Measurements from ENCODE around the gene R3HDM4.
"Not testable (repeated sequence)": the region's sequence is repeated elsewhere in the genome, so short reads cannot be mapped to it uniquely, and the experiment has no call there.

The R3HDM4 gene

DNA sequence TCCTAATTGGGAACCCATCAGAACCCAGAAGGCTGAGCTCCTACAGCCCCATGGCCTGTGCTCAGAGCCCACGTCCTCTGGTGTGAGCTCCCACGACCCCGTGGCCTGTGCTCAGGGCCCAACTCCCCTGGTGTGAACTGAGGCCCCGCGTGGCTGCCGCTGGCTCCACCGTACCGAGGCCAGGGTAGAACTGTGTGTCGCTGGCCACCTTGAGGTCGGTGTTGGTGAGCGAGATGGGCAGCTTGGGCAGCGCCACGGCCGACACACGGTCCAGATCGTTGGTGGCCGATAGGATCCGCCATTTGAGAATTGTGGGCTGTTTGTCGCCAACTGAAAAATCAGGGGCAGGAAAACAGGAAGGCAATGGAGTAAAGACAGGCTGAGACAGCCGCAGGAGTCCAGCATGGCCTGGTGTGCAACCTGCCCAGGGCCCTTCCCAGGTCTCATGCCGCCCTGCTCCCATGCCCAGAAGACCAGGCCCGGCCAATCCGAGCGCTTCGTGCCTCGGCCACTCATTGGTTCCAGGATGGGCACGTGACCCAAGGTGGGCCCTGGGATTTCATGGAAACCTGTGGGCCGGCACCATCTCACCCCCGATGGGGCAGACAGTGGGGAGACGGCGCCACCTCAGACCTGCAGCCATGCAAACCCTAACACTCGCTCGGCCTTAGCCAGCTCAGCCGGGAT lies 31.5 kb downstream of the R3HDM4 start:
- Histone ChIP-seq H3K4me1 (ENCODE audit: insufficient read depth, low read length, severe bottlenecking) (no peaks in the 10 kb centered on the region), H3K27ac (ENCODE audit: low read depth, low read length, poor library complexity, severe bottlenecking) (no peak overlapping the region), H3K27me3 (ENCODE audit: insufficient read depth, low read length) (no peaks in the 10 kb centered on the region), H3K9me3 (ENCODE audit: low read length) (no peaks in the 10 kb centered on the region), H2AFZ (ENCODE audit: low read length) (no peak overlapping the region), H3K9me2 (ENCODE audit: low read depth, low read length) (no peaks in the 10 kb centered on the region), H4K20me1 (ENCODE audit: insufficient read depth, low read length) (no peaks in the 10 kb centered on the region), H3K4me3 (ENCODE audit: low read depth, low read length, poor library complexity, severe bottlenecking) (no peak overlapping the region), H3F3A (ENCODE audit: insufficient read depth, low read length) (no peaks in the 10 kb centered on the region), H3K79me2 (ENCODE audit: insufficient read depth, low read length) (no peaks in the 10 kb centered on the region), H3K36me3 (ENCODE audit: insufficient read depth, low read length) (peaks cover 45% of the 10 kb centered on the region), H3K9ac (ENCODE audit: low read length) (no peak overlapping the region), H3K4me2 (ENCODE audit: low read length) (no peak overlapping the region)
- TF ChIP-seq, protein P1, sequence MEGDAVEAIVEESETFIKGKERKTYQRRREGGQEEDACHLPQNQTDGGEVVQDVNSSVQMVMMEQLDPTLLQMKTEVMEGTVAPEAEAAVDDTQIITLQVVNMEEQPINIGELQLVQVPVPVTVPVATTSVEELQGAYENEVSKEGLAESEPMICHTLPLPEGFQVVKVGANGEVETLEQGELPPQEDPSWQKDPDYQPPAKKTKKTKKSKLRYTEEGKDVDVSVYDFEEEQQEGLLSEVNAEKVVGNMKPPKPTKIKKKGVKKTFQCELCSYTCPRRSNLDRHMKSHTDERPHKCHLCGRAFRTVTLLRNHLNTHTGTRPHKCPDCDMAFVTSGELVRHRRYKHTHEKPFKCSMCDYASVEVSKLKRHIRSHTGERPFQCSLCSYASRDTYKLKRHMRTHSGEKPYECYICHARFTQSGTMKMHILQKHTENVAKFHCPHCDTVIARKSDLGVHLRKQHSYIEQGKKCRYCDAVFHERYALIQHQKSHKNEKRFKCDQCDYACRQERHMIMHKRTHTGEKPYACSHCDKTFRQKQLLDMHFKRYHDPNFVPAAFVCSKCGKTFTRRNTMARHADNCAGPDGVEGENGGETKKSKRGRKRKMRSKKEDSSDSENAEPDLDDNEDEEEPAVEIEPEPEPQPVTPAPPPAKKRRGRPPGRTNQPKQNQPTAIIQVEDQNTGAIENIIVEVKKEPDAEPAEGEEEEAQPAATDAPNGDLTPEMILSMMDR (IDR thresholded peaks at IDR 0.05; ENCODE audit: low read length) = no peak
- TF ChIP-seq EZH2 (IDR thresholded peaks at IDR 0.05; ENCODE audit: borderline replicate concordance, low read length) = no peak

DNA sequence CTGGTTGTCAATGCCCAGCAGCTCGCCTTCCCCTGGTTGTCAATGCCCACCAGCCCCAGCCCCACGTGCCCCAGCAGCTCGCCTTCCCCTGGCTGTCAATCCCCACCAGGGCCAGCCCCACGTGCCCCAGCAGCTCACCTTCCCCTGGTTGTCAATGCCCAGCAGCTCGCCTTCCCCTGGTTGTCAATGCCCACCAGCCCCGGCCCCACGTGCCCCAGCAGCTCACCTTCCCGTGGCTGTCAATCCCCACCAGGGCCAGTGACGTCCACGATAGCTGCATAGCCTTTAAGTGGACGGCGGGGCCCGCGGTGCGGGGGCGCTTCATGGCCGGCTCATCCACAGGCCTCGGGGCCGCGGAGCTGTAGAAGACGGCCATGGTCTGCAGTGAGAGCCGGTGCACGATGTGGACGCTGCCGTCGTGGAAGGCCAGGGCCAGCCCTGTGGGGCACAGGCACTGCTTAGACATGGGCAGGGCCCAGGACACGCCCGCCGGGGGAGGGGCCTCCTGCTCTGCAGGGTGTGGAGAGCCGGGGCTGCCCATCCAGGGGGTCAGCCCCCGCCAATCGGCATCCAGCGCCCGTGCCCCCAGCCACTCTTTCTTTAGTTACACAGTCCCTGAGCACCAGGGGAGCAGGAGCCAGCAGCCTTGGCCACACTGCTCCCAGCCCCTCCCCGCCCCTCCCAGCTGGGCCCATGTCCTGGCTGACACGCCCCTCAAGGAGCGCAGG lies 33.1 kb downstream of the R3HDM4 start:
- Histone ChIP-seq H3K9ac (ENCODE audit: low read length) (no peak overlapping the region), H4K20me1 (ENCODE audit: insufficient read depth, low read length) (no peaks in the 10 kb centered on the region)
- no peak for TF ChIP-seq EZH2 (IDR thresholded peaks at IDR 0.05; ENCODE audit: borderline replicate concordance, low read length)
- TF ChIP-seq, protein P1 (IDR thresholded peaks at IDR 0.05; ENCODE audit: low read length) = no peak

DNA sequence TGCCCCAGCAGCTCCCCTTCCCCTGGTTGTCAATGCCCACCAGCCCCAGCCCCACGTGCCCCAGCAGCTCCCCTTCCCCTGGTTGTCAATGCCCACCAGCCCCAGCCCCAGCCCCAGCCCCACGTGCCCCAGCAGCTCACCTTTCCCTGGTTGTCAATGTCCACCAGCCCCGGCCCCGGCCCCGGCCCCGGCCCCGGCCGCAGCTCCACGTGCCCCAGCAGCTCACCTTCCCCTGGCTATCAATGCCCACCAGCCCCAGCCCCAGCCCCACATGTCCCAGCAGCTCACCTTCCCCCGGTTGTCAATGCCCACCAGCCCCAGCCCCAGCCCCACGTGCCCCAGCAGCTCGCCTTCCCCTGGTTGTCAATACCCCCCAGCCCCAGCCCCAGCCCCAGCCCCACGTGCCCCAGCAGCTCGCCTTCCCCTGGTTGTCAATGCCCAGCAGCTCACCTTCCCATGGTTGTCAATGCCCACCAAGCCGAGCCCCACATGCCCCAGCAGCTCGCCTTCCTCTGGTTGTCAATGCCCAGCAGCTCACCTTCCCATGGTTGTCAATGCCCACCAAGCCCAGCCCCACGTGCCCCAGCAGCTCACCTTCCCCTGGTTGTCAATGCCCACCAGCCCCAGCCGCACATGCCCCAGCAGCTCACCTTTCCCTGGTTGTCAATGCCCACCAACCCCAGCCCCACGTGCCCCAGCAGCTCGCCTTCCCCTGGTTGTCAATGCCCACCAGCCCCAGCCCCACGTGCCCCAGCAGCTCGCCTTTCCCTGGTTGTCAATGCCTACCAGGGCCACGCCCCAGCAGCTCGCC lies 34.1 kb downstream of the R3HDM4 start:
- not testable (repeated sequence) for H3K27ac ChIP-seq (ENCODE audit: low read depth, low read length, poor library complexity, severe bottlenecking); H3K9me2 ChIP-seq (ENCODE audit: low read depth, low read length); H2AFZ ChIP-seq (ENCODE audit: low read length); H3K9ac ChIP-seq (ENCODE audit: low read length); H4K20me1 ChIP-seq (ENCODE audit: insufficient read depth, low read length); H3K79me2 ChIP-seq (ENCODE audit: insufficient read depth, low read length); H3K4me1 ChIP-seq (ENCODE audit: insufficient read depth, low read length, severe bottlenecking); H3F3A ChIP-seq (ENCODE audit: insufficient read depth, low read length); H3K9me3 ChIP-seq (ENCODE audit: low read length); H3K4me2 ChIP-seq (ENCODE audit: low read length); H3K27me3 ChIP-seq (ENCODE audit: insufficient read depth, low read length); H3K4me3 ChIP-seq (ENCODE audit: low read depth, low read length, poor library complexity, severe bottlenecking)
- peaks cover 27% of the 10 kb centered on the region for H3K36me3 ChIP-seq (ENCODE audit: insufficient read depth, low read length)

More for the DNA sequence above, 33.1 kb downstream of the R3HDM4 start:
- Histone ChIP-seq H3K4me3 (ENCODE audit: low read depth, low read length, poor library complexity, severe bottlenecking) (no peak overlapping the region), H3K79me2 (ENCODE audit: insufficient read depth, low read length) (no peaks in the 10 kb centered on the region), H3F3A (ENCODE audit: insufficient read depth, low read length) (no peaks in the 10 kb centered on the region), H3K27ac (ENCODE audit: low read depth, low read length, poor library complexity, severe bottlenecking) (no peak overlapping the region), H3K27me3 (ENCODE audit: insufficient read depth, low read length) (no peaks in the 10 kb centered on the region), H3K9me3 (ENCODE audit: low read length) (no peaks in the 10 kb centered on the region), H3K4me1 (ENCODE audit: insufficient read depth, low read length, severe bottlenecking) (no peaks in the 10 kb centered on the region), H3K9me2 (ENCODE audit: low read depth, low read length) (no peaks in the 10 kb centered on the region), H2AFZ (ENCODE audit: low read length) (no peak overlapping the region), H3K36me3 (ENCODE audit: insufficient read depth, low read length) (peaks cover 32% of the 10 kb centered on the region), H3K4me2 (ENCODE audit: low read length) (no peak overlapping the region)

DNA sequence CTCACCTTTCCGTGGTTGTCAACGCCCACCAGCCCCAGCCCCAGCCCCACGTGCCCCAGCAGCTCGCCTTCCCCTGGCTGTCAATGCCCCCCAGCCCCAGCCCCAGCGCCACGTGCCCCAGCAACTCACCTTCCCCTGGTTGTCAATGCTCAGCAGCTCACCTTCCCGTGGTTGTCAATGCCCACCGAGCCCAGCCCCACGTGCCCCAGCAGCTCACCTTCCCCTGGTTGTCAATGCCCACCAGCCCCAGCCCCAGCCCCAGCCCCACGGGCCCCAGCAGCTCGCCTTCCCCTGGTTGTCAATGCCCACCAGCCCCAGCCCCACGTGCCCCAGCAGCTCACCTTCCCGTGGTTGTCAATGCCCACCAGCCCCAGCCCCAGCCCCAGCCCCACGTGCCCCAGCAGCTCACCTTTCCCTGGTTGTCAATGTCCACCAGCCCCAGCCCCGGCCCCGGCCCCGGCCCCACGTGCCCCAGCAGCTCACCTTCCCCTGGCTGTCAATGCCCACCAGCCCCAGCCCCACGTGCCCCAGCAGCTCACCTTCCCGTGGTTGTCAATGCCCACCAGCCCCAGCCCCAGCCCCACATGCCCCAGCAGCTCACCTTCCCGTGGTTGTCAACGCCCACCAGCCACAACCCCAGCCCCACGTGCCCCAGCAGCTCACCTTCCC lies 34.9 kb downstream of the R3HDM4 start:
- H3K36me3 ChIP-seq (ENCODE audit: insufficient read depth, low read length) = peaks cover 20% of the 10 kb centered on the region
- H2AFZ ChIP-seq (ENCODE audit: low read length); H3K4me1 ChIP-seq (ENCODE audit: insufficient read depth, low read length, severe bottlenecking); H3K27ac ChIP-seq (ENCODE audit: low read depth, low read length, poor library complexity, severe bottlenecking); H3K27me3 ChIP-seq (ENCODE audit: insufficient read depth, low read length); H3K9ac ChIP-seq (ENCODE audit: low read length); H3K4me2 ChIP-seq (ENCODE audit: low read length); H3K9me2 ChIP-seq (ENCODE audit: low read depth, low read length); H3F3A ChIP-seq (ENCODE audit: insufficient read depth, low read length); H3K4me3 ChIP-seq (ENCODE audit: low read depth, low read length, poor library complexity, severe bottlenecking); H3K9me3 ChIP-seq (ENCODE audit: low read length); H3K79me2 ChIP-seq (ENCODE audit: insufficient read depth, low read length); H4K20me1 ChIP-seq (ENCODE audit: insufficient read depth, low read length): not testable (repeated sequence)

Measured in OCI-LY1 (cell line).